HEK293 (cell line): ENCODE data around the gene DLG2.

Source experiments
- CTCF ChIA-PET: fragments of 350-600 bp; formaldehyde crosslinking; extraction: SDS; loops from one replicate; lab custom pipeline; 2021; ENCODE audit warnings: antibody characterized with exemption; lab: Yijun Ruan, JAX
- POLR2A ChIA-PET: fragments of 300-600 bp; formaldehyde crosslinking; extraction: SDS; loops from one replicate; lab custom pipeline; 2020; ENCODE audit warnings: antibody characterized with exemption, inconsistent platforms; lab: Yijun Ruan, JAX
- H3K27ac ChIP-seq: fragments of 200-500 bp; sonication (Bioruptor generic); 2 replicates; pipeline ENCODE4 v1.5.1; 2014; ENCODE audit warnings: low read depth, low read length, control low read depth, inconsistent platforms; ENCODE audit errors: extremely low read depth
- H3K36me3 ChIP-seq, 2 experiments: fragments of 200-500 bp in 1 of 2; sonication (Bioruptor generic) in 1 of 2; 1 replicate in 1 of 2; 2 replicates in 1 of 2; pipeline ENCODE4 v1.5.1; 2014 to 2017; ENCODE audit warnings: inconsistent platforms in 2 of 2, low read length in 2 of 2; ENCODE audit not compliant: control insufficient read depth in 2 of 2, insufficient read depth in 1 of 2
- H3K4me1 ChIP-seq: fragments of 200-500 bp; sonication (Bioruptor generic); 2 replicates; pipeline ENCODE4 v1.5.1; 2014; ENCODE audit warnings: mild to moderate bottlenecking, low read length, inconsistent platforms; ENCODE audit not compliant: control insufficient read depth, insufficient read depth
- H3K4me3 ChIP-seq: 2 replicates; pipeline ENCODE4 v1.5.1; 2011; ENCODE audit warnings: low read depth, mild to moderate bottlenecking, control low read depth, low read length, moderate library complexity
- H3K9me3 ChIP-seq: fragments of 200-500 bp; sonication (Bioruptor generic); 2 replicates; pipeline ENCODE4 v1.5.1; 2014; ENCODE audit warnings: low read depth, low read length, inconsistent platforms; ENCODE audit not compliant: control insufficient read depth, insufficient read depth
- BCL11B ChIP-seq: fragments of 450-650 bp; formaldehyde crosslinking; IDR thresholded peaks from 2 replicates; pipeline ENCODE4 v1.5.1; 2016; ENCODE audit warnings: low read depth, missing biosample characterization, missing genetic modification characterization
- HOXC10 ChIP-seq: sonication (generic); formaldehyde crosslinking; IDR thresholded peaks from 2 replicates; pipeline ENCODE4 v1.8.1; 2023; ENCODE audit warnings: mild to moderate bottlenecking, missing genetic modification reagents
- KLF16 ChIP-seq: fragments of 450-650 bp; formaldehyde crosslinking; IDR thresholded peaks from 2 replicates; pipeline ENCODE4 v1.5.1; 2017; ENCODE audit warnings: missing biosample characterization, missing genetic modification characterization
- SCRT1 ChIP-seq: fragments of 450-650 bp; formaldehyde crosslinking; IDR thresholded peaks from 2 replicates; pipeline ENCODE4 v1.5.1; 2016; ENCODE audit warnings: missing biosample characterization, missing genetic modification characterization, borderline replicate concordance
- SP2 ChIP-seq: fragments of 450-650 bp; formaldehyde crosslinking; IDR thresholded peaks from 2 replicates; pipeline ENCODE4 v1.5.1; 2016; ENCODE audit warnings: missing biosample characterization, missing genetic modification characterization
- SP7 ChIP-seq: fragments of 450-650 bp; formaldehyde crosslinking; IDR thresholded peaks from 2 replicates; pipeline ENCODE4 v1.5.1; 2016; ENCODE audit warnings: missing biosample characterization, missing genetic modification characterization
- TCF7L2 ChIP-seq: IDR thresholded peaks from 2 replicates; pipeline ENCODE4 v1.6.1; 2011; ENCODE audit warnings: low read depth, mild to moderate bottlenecking, inconsistent platforms, low read length, moderate library complexity, borderline replicate concordance
- ZBTB17 ChIP-seq: fragments of 450-650 bp; formaldehyde crosslinking; IDR thresholded peaks from 2 replicates; pipeline ENCODE4 v1.5.1; 2016; ENCODE audit warnings: missing biosample characterization, missing genetic modification characterization
- ZEB2 ChIP-seq: fragments of 450-650 bp; formaldehyde crosslinking; IDR thresholded peaks from 2 replicates; pipeline ENCODE4 v1.5.1; 2016; ENCODE audit warnings: missing biosample characterization, missing genetic modification characterization
- ZFP3 ChIP-seq: fragments of 450-650 bp; formaldehyde crosslinking; IDR thresholded peaks from 2 replicates; pipeline ENCODE4 v1.5.1; 2016; ENCODE audit warnings: low read depth, missing biosample characterization, missing genetic modification characterization
- ZNF138 ChIP-seq: fragments of 450-650 bp; formaldehyde crosslinking; IDR thresholded peaks from 2 replicates; pipeline ENCODE4 v1.5.1; 2016; ENCODE audit warnings: missing biosample characterization, missing genetic modification characterization, borderline replicate concordance
- ZNF146 ChIP-seq: fragments of 450-650 bp; formaldehyde crosslinking; IDR thresholded peaks from 2 replicates; pipeline ENCODE4 v1.5.1; 2016; ENCODE audit warnings: missing biosample characterization, missing genetic modification characterization
- ZNF18 ChIP-seq: fragments of 450-650 bp; formaldehyde crosslinking; IDR thresholded peaks from 2 replicates; pipeline ENCODE4 v1.5.1; 2016; ENCODE audit warnings: missing biosample characterization, missing genetic modification characterization
- ZNF311 ChIP-seq: fragments of 450-650 bp; formaldehyde crosslinking; IDR thresholded peaks from 2 replicates; pipeline ENCODE4 v1.5.1; 2017; ENCODE audit warnings: missing biosample characterization, missing genetic modification characterization, borderline replicate concordance
- ZNF324 ChIP-seq: fragments of 450-650 bp; formaldehyde crosslinking; IDR thresholded peaks from 2 replicates; pipeline ENCODE4 v1.5.1; 2016; ENCODE audit warnings: missing biosample characterization, missing genetic modification characterization
- ZNF335 ChIP-seq: fragments of 450-650 bp; formaldehyde crosslinking; conservative IDR thresholded peaks from 2 replicates; pipeline ENCODE4 v1.5.1; 2016; ENCODE audit warnings: missing biosample characterization, missing genetic modification characterization
- ZNF354C ChIP-seq: fragments of 450-650 bp; formaldehyde crosslinking; IDR thresholded peaks from 2 replicates; pipeline ENCODE4 v1.5.1; 2016; ENCODE audit warnings: missing biosample characterization, missing genetic modification characterization, low read depth, borderline replicate concordance
- ZNF391 ChIP-seq: fragments of 450-650 bp; formaldehyde crosslinking; IDR thresholded peaks from 2 replicates; pipeline ENCODE4 v1.5.1; 2016; ENCODE audit warnings: low read depth, missing biosample characterization, missing genetic modification characterization, borderline replicate concordance
- ZNF416 ChIP-seq: fragments of 450-650 bp; formaldehyde crosslinking; IDR thresholded peaks from 2 replicates; pipeline ENCODE4 v1.5.1; 2016; ENCODE audit warnings: missing biosample characterization, missing genetic modification characterization
- ZNF549 ChIP-seq: fragments of 450-650 bp; IDR thresholded peaks from 2 replicates; pipeline ENCODE4 v1.5.1; 2018; ENCODE audit warnings: missing biosample characterization, missing genetic modification characterization, mild to moderate bottlenecking, inconsistent platforms, moderate library complexity
- ZNF558 ChIP-seq: fragments of 450-650 bp; formaldehyde crosslinking; IDR thresholded peaks from 2 replicates; pipeline ENCODE4 v1.5.1; 2016; ENCODE audit warnings: missing biosample characterization, missing genetic modification characterization
- ZNF626 ChIP-seq: fragments of 450-650 bp; sonication (Bioruptor Pico); formaldehyde crosslinking; IDR thresholded peaks from 2 replicates; pipeline ENCODE4 v1.5.1; 2018; ENCODE audit warnings: missing biosample characterization, missing genetic modification characterization, inconsistent platforms
- ZNF664 ChIP-seq: fragments of 450-650 bp; formaldehyde crosslinking; IDR thresholded peaks from 2 replicates; pipeline ENCODE4 v1.5.1; 2016; ENCODE audit warnings: missing biosample characterization, missing genetic modification characterization
- ZNF768 ChIP-seq: fragments of 450-650 bp; formaldehyde crosslinking; IDR thresholded peaks from 2 replicates; pipeline ENCODE4 v1.5.1; 2018; ENCODE audit warnings: missing biosample characterization, mild to moderate bottlenecking, missing genetic modification characterization
- ZNF830 ChIP-seq: fragments of 450-650 bp; IDR thresholded peaks from 2 replicates; pipeline ENCODE4 v1.5.0; 2018; ENCODE audit warnings: missing biosample characterization, missing genetic modification characterization, low read depth, mild to moderate bottlenecking, moderate library complexity
- ZNF837 ChIP-seq: fragments of 450-650 bp; formaldehyde crosslinking; IDR thresholded peaks from 2 replicates; pipeline ENCODE4 v1.5.1; 2016; ENCODE audit warnings: missing biosample characterization, missing genetic modification characterization
- ZSCAN30 ChIP-seq: fragments of 450-650 bp; IDR thresholded peaks from 2 replicates; pipeline ENCODE4 v1.5.1; 2018; ENCODE audit warnings: missing biosample characterization, mild to moderate bottlenecking, missing genetic modification characterization, moderate library complexity
- TF ChIP-seq, protein P1 (sequence below): fragments of 450-650 bp; formaldehyde crosslinking; IDR thresholded peaks from 2 replicates; pipeline ENCODE4 v1.5.1; 2016; ENCODE audit warnings: missing biosample characterization, missing genetic modification characterization
- TF ChIP-seq, protein P2 (sequence below): fragments of 450-650 bp; formaldehyde crosslinking; IDR thresholded peaks from 2 replicates; pipeline ENCODE4 v1.5.1; 2016; ENCODE audit warnings: missing biosample characterization, missing genetic modification characterization
- TF ChIP-seq, protein P3 (sequence below): fragments of 450-650 bp; formaldehyde crosslinking; IDR thresholded peaks from 2 replicates; pipeline ENCODE4 v1.5.1; 2016; ENCODE audit warnings: missing biosample characterization, missing genetic modification characterization, low read depth

Gene DLG2

DNA sequence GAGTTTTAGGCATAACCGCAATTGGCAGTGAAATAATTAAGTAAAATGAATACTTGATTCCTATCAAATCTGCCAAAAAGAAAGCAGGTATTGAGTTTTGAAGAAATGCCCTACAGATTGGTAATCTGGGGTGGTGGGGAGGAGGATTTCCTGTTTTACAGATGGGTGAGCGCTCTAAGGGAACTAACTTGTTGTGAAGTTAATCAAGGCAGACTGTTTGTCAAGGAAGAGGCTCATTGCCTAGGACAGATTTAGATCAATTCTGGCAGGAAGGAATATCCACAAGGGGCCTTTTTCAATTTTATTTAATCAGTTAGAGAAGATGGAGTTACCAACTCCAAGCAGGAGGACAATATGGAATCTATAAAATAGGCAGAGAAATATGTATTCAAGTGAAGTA lies 2069.5 kb downstream of the DLG2 start:
- Histone ChIP-seq H3K9me3 (no peaks in the 10 kb centered on the region), H3K36me3 (no peaks in the 10 kb centered on the region), H3K4me3 (no peak overlapping the region), H3K4me1 (no peaks in the 10 kb centered on the region), H3K27ac (no peak overlapping the region)
- TF ChIP-seq HOXC10 (no peak), ZNF549 (tag by site-specific recombination) (no peak), ZNF558 (tag by site-specific recombination) (no peak), ZNF626 (tag by site-specific recombination) (no peak), ZSCAN30 (tag by site-specific recombination) (no peak), ZNF391 (tag by site-specific recombination) (no peak), ZNF324 (no peak), ZEB2 (tag by site-specific recombination) (no peak), SCRT1 (no peak), ZNF837 (tag by site-specific recombination) (no peak), SP7 (tag by site-specific recombination) (no peak), ZNF138 (tag by site-specific recombination) (no peak), ZNF768 (no peak), ZNF335 (no peak), SP2 (tag by site-specific recombination) (no peak), ZNF354C (no peak), ZNF146 (tag by site-specific recombination) (no peak), ZFP3 (tag by site-specific recombination) (no peak), KLF16 (tag by site-specific recombination) (no peak)
- POLR2A ChIA-PET: no interaction called here
- CTCF ChIA-PET: no interaction called here

DNA sequence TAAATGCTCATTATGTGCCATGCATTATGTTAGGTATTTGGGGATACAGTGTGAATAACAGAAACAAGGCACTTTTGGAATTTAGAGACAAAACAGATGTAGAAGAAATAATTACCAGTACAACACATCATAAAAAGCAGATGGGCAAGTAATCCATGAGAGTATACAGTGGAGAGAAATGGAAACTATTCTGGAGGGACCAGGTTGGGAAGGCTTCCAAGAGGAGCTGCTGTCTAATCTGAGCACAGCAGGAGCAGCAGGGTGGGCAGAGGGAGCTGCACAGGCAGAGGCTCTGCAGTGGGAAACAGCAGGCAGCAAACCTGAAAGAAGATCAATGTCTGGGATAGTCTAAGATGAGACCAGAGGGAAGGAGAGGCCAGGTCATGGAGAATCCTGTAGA lies 2072.3 kb downstream of the DLG2 start:
- POLR2A ChIA-PET: no interaction called here
- Histone ChIP-seq H3K9me3 (no peaks in the 10 kb centered on the region), H3K36me3 (no peaks in the 10 kb centered on the region), H3K4me1 (no peaks in the 10 kb centered on the region), H3K27ac (no peak overlapping the region), H3K4me3 (no peak overlapping the region)
- TF ChIP-seq, protein P1, sequence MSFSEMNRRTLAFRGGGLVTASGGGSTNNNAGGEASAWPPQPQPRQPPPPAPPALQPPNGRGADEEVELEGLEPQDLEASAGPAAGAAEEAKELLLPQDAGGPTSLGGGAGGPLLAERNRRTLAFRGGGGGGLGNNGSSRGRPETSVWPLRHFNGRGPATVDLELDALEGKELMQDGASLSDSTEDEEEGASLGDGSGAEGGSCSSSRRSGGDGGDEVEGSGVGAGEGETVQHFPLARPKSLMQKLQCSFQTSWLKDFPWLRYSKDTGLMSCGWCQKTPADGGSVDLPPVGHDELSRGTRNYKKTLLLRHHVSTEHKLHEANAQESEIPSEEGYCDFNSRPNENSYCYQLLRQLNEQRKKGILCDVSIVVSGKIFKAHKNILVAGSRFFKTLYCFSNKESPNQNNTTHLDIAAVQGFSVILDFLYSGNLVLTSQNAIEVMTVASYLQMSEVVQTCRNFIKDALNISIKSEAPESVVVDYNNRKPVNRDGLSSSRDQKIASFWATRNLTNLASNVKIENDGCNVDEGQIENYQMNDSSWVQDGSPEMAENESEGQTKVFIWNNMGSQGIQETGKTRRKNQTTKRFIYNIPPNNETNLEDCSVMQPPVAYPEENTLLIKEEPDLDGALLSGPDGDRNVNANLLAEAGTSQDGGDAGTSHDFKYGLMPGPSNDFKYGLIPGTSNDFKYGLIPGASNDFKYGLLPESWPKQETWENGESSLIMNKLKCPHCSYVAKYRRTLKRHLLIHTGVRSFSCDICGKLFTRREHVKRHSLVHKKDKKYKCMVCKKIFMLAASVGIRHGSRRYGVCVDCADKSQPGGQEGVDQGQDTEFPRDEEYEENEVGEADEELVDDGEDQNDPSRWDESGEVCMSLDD: no peak
- no peak for TF ChIP-seq ZNF416 (tag by site-specific recombination)
- TF ChIP-seq, protein P2, sequence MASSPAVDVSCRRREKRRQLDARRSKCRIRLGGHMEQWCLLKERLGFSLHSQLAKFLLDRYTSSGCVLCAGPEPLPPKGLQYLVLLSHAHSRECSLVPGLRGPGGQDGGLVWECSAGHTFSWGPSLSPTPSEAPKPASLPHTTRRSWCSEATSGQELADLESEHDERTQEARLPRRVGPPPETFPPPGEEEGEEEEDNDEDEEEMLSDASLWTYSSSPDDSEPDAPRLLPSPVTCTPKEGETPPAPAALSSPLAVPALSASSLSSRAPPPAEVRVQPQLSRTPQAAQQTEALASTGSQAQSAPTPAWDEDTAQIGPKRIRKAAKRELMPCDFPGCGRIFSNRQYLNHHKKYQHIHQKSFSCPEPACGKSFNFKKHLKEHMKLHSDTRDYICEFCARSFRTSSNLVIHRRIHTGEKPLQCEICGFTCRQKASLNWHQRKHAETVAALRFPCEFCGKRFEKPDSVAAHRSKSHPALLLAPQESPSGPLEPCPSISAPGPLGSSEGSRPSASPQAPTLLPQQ (tag by site-specific recombination): no peak
- TF ChIP-seq BCL11B (tag by site-specific recombination): no peak
- TF ChIP-seq, protein P3, sequence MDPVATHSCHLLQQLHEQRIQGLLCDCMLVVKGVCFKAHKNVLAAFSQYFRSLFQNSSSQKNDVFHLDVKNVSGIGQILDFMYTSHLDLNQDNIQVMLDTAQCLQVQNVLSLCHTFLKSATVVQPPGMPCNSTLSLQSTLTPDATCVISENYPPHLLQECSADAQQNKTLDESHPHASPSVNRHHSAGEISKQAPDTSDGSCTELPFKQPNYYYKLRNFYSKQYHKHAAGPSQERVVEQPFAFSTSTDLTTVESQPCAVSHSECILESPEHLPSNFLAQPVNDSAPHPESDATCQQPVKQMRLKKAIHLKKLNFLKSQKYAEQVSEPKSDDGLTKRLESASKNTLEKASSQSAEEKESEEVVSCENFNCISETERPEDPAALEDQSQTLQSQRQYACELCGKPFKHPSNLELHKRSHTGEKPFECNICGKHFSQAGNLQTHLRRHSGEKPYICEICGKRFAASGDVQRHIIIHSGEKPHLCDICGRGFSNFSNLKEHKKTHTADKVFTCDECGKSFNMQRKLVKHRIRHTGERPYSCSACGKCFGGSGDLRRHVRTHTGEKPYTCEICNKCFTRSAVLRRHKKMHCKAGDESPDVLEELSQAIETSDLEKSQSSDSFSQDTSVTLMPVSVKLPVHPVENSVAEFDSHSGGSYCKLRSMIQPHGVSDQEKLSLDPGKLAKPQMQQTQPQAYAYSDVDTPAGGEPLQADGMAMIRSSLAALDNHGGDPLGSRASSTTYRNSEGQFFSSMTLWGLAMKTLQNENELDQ (tag by site-specific recombination): no peak
- TF ChIP-seq TCF7L2: no peak
- TF ChIP-seq ZNF830 (tag by site-specific recombination): no peak
- no peak for TF ChIP-seq ZBTB17 (tag by site-specific recombination)
- TF ChIP-seq ZNF664 (tag by site-specific recombination): no peak
- no peak for TF ChIP-seq ZNF768
- TF ChIP-seq ZNF18 (tag by site-specific recombination): no peak
- no peak for TF ChIP-seq ZNF311 (tag by site-specific recombination)
- CTCF ChIA-PET: no interaction called here
